Measurements from ENCODE around the gene ZNF592. TPM values are rescaled to one million over a fixed set of nuclear protein-coding genes. Genes with fewer than 3 reads are reported as not detected.
"Not testable (repeated sequence)": the region's sequence is repeated elsewhere in the genome, so short reads cannot be mapped to it uniquely, and the experiment has no call there.

Gene ZNF592
- total and polyA plus RNA-seq, 10 donors: 5.2 to 36.2 (median 32.5) TPM

DNA sequence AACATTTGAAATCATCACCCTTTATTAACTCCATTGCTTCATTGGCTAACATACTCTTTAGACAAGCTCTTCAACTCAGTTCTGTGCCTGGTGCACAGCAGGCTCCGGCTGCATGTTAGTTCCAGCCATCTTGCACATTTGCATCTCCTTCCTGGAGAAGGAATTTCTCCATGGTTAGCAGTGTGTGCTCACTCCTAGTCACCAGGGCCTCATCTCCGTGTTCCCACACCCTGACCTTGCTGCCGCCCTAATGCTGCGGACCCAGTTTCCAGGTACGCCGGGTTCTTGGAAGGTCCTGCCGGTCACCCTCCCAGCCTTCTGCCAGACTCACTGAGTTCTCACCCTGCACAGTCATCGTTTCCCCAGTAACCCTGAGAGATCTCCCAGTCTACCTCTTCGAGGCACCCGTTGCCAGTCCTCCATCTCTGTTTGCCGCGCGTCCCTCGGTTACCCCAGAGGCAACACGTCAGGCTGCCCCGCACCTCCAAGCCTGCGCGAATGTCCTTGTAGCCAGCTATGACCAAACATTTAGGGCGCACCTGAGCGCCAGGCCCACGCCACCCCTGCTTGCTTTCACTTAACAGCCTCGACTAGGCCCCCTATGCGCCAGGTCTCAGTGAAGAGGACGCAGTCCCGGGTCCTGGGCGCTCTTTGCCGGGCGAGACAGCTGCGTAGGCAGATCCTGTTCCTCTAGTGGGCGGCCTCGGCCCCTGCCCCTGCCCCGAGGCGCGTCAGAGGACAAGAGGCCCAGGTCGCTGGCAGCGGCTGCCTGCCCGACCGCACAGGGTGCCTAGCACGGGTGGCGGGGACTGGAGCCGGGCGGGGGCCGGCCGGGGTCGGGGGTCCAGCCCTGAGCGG lies 747 bp upstream of the ZNF592 start:
- Histone ChIP-seq H3K4me1 (peaks cover 20 to 77% (median 62%) of the 10 kb centered on the region in 6 donors), H3K36me3 (no peaks in the 10 kb centered on the region), H3K27me3 (replicated peaks in 1 of 7) (no peaks in the 10 kb centered on the region), H3K9me3 (no peaks in the 10 kb centered on the region), H3K27ac (peak overlapping the region; percentile 98 to 100 (median 99)), H3K4me3 (peak overlapping the region; percentile 53 to 97 (median 77))
- TF ChIP-seq POLR2A (IDR thresholded peaks at IDR 0.05) (peak in 1 of 3 donors; percentile 69), POLR2AphosphoS5 (IDR thresholded peaks at IDR 0.05) (peak; percentile 85 to 92 (median 87))
- TF ChIP-seq, protein P1, sequence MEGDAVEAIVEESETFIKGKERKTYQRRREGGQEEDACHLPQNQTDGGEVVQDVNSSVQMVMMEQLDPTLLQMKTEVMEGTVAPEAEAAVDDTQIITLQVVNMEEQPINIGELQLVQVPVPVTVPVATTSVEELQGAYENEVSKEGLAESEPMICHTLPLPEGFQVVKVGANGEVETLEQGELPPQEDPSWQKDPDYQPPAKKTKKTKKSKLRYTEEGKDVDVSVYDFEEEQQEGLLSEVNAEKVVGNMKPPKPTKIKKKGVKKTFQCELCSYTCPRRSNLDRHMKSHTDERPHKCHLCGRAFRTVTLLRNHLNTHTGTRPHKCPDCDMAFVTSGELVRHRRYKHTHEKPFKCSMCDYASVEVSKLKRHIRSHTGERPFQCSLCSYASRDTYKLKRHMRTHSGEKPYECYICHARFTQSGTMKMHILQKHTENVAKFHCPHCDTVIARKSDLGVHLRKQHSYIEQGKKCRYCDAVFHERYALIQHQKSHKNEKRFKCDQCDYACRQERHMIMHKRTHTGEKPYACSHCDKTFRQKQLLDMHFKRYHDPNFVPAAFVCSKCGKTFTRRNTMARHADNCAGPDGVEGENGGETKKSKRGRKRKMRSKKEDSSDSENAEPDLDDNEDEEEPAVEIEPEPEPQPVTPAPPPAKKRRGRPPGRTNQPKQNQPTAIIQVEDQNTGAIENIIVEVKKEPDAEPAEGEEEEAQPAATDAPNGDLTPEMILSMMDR (IDR thresholded peaks at IDR 0.05 in 8 of 11, conservative IDR thresholded peaks at IDR 0.05 in 3 of 11): peak in 2 of 11 experiments; percentile 35 to 42
- intact Hi-C loops (cut with DNase I; ENCODE audit: low total_unique reads): no loop called here
- 0 to 2% (median 1%) methylated on average over 25 to 46 of the region's 46 CpGs for WGBS, 5 donors
- DNase-seq: peak; percentile 97

DNA sequence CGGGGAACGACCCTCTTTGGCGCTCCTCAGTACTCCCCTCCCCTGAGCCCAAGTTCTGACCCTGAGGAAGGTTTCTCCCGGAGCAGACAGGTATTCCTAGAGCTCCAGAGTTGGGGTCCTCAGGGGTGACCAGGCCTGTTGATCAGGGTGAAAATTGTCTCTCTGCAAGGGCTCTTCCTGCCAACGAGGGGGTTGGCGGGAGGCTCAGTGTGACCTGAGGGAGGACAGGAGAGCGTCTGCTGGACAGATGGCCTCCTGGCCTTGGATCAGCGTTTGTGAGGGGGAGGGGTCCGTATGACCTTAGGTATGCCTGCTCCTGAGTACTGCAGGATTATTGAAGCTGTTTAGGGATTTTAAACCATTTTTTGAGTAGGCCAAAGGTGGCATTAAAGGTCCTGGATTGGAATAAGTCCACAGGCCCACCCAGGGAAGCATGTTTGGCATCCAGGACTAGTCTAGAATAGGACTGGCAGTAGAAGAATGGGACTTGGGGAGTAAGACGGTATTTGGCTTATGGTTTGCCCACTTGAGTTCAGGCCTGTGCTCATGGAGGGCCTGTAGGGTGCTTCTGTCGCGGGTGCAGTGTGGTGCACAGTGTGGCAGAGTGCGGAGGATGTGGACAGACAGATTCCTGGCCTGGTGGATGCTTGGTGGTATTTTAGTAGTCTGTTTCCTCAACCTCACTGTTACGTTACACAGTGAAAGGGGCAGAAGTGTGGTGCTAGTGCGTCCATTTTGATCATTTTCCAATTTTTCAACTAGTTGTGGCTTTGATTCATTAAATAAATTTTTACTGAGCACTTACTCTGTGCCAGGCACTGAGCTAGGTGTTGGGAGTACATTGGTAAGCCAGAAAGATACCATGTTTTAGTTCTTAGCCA lies 959 bp downstream of the ZNF592 start:
- Histone ChIP-seq H3K9me3 (no peaks in the 10 kb centered on the region), H3K4me1 (peaks cover 26 to 90% (median 79%) of the 10 kb centered on the region in 6 donors), H3K4me3 (peak overlapping the region; percentile 60 to 97 (median 81)), H3K27me3 (replicated peaks in 1 of 7) (no peaks in the 10 kb centered on the region), H3K36me3 (peaks cover 0 to 12% (median 0%) of the 10 kb centered on the region in 6 donors), H3K27ac (peak overlapping the region; percentile 98 to 100 (median 99))
- intact Hi-C loops (cut with DNase I; ENCODE audit: low total_unique reads): no loop called here
- peak; percentile 85 for DNase-seq
- peak in 2 of 3 donors; percentile 45 to 56 for TF ChIP-seq POLR2AphosphoS5 (IDR thresholded peaks at IDR 0.05)
- TF ChIP-seq, protein P1 (IDR thresholded peaks at IDR 0.05 in 8 of 11, conservative IDR thresholded peaks at IDR 0.05 in 3 of 11): peak in 3 of 11 experiments; percentile 8
- no peak for TF ChIP-seq POLR2A (IDR thresholded peaks at IDR 0.05)
- 3 to 8% (median 5%) methylated on average over 11 to 15 of the region's 15 CpGs for whole genome bisulfite sequencing, 5 donors

DNA sequence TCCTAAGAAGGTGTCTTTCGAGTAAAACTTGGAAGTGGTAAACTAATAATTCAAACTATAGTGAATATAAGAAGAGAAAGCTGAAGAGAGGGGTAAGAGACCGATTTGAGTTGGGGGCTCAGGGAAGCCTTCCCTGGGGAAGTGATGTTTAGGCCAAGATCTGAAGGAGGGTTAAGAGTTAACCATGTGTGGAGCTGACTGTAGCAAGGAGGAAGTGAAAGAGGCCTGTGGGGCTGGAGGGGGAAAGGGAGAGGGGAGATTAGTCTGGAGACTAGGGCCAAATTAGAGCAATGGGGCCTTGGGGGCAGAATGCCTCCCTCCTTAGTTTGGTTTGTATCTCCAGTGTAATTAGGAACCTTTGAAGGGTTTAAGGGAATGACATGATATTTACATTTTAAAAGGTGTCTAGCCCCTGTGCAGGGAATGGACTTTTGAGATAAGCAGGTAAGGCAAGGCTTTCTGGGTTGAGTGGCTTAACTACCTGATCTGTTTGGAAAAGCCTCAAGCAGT lies 2.2 kb downstream of the ZNF592 start:
- intact Hi-C loops (cut with DNase I; ENCODE audit: low total_unique reads): no loop called here
- H3K36me3 ChIP-seq: peaks cover 0 to 14% (median 0%) of the 10 kb centered on the region in 6 donors
- peak overlapping the region in 7 of 8 donors; percentile 29 to 100 (median 99) for H3K27ac ChIP-seq
- H3K4me1 ChIP-seq: peaks cover 28 to 90% (median 82%) of the 10 kb centered on the region in 6 donors
- peak overlapping the region in 5 of 8 donors; percentile 10 to 97 (median 83) for H3K4me3 ChIP-seq
- WGBS, 5 donors: 14 to 28% (median 19%) methylated on average over 2 of the region's 2 CpGs
- TF ChIP-seq POLR2AphosphoS5 (IDR thresholded peaks at IDR 0.05): no peak
- no peak for DNase-seq
- H3K9me3 ChIP-seq: no peaks in the 10 kb centered on the region
- H3K27me3 ChIP-seq (replicated peaks in 1 of 7): no peaks in the 10 kb centered on the region

DNA sequence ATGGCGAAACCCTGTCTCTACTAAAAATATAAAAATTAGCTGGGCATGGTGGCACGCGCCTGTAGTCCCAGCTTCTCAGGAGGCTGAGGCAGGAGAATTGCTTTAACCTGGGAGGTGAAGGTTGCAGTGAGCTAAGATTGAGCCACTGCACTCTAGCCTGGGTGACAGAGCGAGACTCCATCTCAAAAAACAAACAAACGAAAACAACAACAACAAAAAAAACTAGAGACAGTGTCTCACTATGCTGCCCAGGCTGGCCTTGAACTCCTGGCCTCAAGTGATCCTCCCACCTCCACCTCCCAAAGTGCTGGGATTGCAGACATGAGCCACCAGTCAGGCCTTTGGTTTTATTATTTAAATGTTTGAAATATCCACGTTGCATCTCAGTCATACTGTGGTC lies 3.3 kb downstream of the ZNF592 start:
- Histone ChIP-seq H3K36me3 (peaks cover 0 to 14% (median 0%) of the 10 kb centered on the region in 6 donors), H3K4me1 (peaks cover 32 to 90% (median 81%) of the 10 kb centered on the region in 6 donors), H3K27ac (peak overlapping the region in 1 of 8 donors; percentile 99)
- intact Hi-C loops (cut with DNase I; ENCODE audit: low total_unique reads); H3K9me3 ChIP-seq; H3K4me3 ChIP-seq; DNase-seq; H3K27me3 ChIP-seq (replicated peaks in 1 of 7): not testable (repeated sequence)
- 82 to 92% (median 87%) methylated on average over 6 of the region's 6 CpGs for WGBS, 5 donors

Measured in spleen (tissue), 11 donors.